GM13976 (cell line): ENCODE results near the gene ELMO1.

Experiments used
- DNase-seq: peaks from one replicate; pipeline ENCODE4 v3.0.0; 2012; ENCODE audit warnings: low spot score
- in situ Hi-C: fragments of 300-500 bp; cut with MboI; formaldehyde crosslinking; loops from one replicate; pipeline ENCODE4 v1.12.0; 2022; ENCODE audit warnings: low sequenced_read_pairs, mixed read lengths, inconsistent platforms; ENCODE audit not compliant: unreplicated experiment
- TF ChIP-seq, protein P1 (sequence below): IDR thresholded peaks from 2 replicates; pipeline ENCODE4 v1.5.1; 2012; ENCODE audit warnings: borderline replicate concordance, mild to moderate bottlenecking; ENCODE audit not compliant: insufficient read depth; ENCODE audit errors: extremely low read depth, missing control alignments, control extremely low read depth

Gene ELMO1

DNA sequence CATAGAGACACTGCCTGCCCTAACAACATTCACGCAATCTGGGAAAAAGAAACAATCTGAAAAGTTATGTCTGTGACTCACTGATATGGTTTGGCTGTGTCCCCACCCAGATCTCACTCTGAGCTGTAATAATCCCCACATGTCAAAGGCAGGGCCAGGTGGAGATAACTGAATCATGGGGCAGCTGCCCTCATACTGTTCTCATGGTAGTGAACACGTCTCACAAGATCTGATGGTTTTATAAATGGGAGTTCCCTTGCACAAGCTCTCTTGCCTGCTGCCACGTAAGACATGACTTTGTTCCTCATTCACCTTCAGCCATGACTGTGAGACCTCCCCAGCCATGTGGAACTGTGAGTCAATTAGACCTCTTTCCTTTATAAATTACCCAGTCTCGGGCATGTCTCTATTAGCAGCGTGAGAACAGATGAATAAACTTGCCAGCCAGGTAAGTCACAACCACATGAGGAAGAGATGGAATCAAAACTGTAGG is 382.8 kb downstream of the ELMO1 start:
- in situ Hi-C loops = no loop called here
- no peak for DNase-seq
- TF ChIP-seq, protein P1, sequence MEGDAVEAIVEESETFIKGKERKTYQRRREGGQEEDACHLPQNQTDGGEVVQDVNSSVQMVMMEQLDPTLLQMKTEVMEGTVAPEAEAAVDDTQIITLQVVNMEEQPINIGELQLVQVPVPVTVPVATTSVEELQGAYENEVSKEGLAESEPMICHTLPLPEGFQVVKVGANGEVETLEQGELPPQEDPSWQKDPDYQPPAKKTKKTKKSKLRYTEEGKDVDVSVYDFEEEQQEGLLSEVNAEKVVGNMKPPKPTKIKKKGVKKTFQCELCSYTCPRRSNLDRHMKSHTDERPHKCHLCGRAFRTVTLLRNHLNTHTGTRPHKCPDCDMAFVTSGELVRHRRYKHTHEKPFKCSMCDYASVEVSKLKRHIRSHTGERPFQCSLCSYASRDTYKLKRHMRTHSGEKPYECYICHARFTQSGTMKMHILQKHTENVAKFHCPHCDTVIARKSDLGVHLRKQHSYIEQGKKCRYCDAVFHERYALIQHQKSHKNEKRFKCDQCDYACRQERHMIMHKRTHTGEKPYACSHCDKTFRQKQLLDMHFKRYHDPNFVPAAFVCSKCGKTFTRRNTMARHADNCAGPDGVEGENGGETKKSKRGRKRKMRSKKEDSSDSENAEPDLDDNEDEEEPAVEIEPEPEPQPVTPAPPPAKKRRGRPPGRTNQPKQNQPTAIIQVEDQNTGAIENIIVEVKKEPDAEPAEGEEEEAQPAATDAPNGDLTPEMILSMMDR = no peak

- TF ChIP-seq, protein P1 = no peak
- in situ Hi-C loops = no loop called here
- DNase-seq = no peak
Measured at GRCh38 chr7:37062560-37062859, 386.2 kb downstream of the ELMO1 start.

GRCh38 chr7:37061849-37062559 is 386.7 kb downstream of the ELMO1 start:
- in situ Hi-C loops = no loop called here
- TF ChIP-seq, protein P1 = no peak
- DNase-seq = no peak

GRCh38 chr7:37056234-37056912 is 392.3 kb downstream of the ELMO1 start:
- TF ChIP-seq, protein P1 = no peak

DNA sequence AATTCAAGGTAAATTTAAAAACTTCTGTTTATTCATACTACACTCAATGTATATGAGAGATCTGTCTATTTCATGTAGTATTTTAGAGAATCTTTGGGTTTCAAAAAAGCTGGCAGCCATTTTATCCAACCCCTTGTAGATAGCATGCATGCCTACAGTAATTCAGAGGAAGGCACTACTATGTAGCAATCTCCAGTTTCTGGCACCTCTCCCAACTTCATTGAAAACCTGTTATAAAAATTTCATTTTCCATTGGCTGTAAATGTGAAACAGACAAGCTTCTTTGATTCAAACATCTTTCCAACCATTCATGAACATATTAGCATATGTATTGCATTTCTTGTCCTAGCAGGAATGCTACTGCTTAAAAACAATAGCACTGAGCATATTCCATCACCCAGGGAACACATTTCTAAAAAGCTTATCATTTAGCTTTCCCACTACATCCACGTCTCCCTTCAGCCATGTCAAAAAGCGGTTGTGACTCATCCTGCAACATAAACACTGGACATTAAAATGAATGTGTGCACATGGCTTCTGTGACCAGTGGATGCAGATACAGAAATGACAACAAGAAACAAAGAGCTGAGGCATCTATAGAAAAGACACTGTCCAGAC is 393.9 kb downstream of the ELMO1 start:
- in situ Hi-C loops = no loop called here
- TF ChIP-seq, protein P1 = no peak
- DNase-seq = no peak

More at GRCh38 chr7:37056234-37056912, 392.3 kb downstream of the ELMO1 start:
- no peak for DNase-seq
- in situ Hi-C loops = no loop called here

- TF ChIP-seq, protein P1 = no peak
- in situ Hi-C loops = no loop called here
- no peak for DNase-seq
Measured at GRCh38 chr7:37052705-37053104, 396.0 kb downstream of the ELMO1 start.
